ENCODE data around the gene DDC.

DDC gene

GRCh38 chr7:50564640-50565558 is at the start of gene DDC:
Gene DDC (minus strand): TSS chr7:50565405. CDS start chr7:50544085, 21,320 bp downstream.
- no peak for DNase-seq

- no peak for DNase-seq
Observed at GRCh38 chr7:50613473-50613872, 48.3 kb upstream of the DDC start.

- DNase-seq = no peak
Observed at GRCh38 chr7:50612704-50613103, 47.5 kb upstream of the DDC start.

- DNase-seq = no peak
Observed at GRCh38 chr7:50610521-50611277, 45.5 kb upstream of the DDC start.

GRCh38 chr7:50608196-50608906 is 43.1 kb upstream of the DDC start:
- DNase-seq = no peak

- DNase-seq = no peak
Observed at GRCh38 chr7:50607524-50608125, 42.4 kb upstream of the DDC start.

GRCh38 chr7:50605059-50605458 is 39.9 kb upstream of the DDC start:
- no peak for DNase-seq

- no peak for DNase-seq
Observed at GRCh38 chr7:50603287-50603686, 38.1 kb upstream of the DDC start.

- no peak for DNase-seq
Observed at GRCh38 chr7:50599385-50599784, 34.2 kb upstream of the DDC start.

GRCh38 chr7:50598460-50599343 is 33.5 kb upstream of the DDC start:
- no peak for DNase-seq

GRCh38 chr7:50596484-50596883 is 31.3 kb upstream of the DDC start:
- no peak for DNase-seq

- DNase-seq = no peak
Observed at GRCh38 chr7:50595491-50596102, 30.4 kb upstream of the DDC start.

- DNase-seq = no peak
Observed at GRCh38 chr7:50594734-50595485, 29.7 kb upstream of the DDC start.

- DNase-seq = no peak
Observed at GRCh38 chr7:50594136-50594535, 28.9 kb upstream of the DDC start.

GRCh38 chr7:50592940-50593339 is 27.7 kb upstream of the DDC start:
- DNase-seq = no peak

- DNase-seq = peak; percentile 60
Observed at GRCh38 chr7:50591480-50592438, 26.6 kb upstream of the DDC start.

- DNase-seq = no peak
Observed at GRCh38 chr7:50591098-50591479, 25.9 kb upstream of the DDC start.

- no peak for DNase-seq
Observed at GRCh38 chr7:50590535-50590934, 25.3 kb upstream of the DDC start.

- DNase-seq = no peak
Observed at GRCh38 chr7:50589364-50589763, 24.2 kb upstream of the DDC start.

GRCh38 chr7:50588937-50589336 is 23.7 kb upstream of the DDC start:
- DNase-seq = no peak

Measured in NCI-H187 treated with DMSO at 0.1 percent for 48 hours (cell line).